ENCODE results near the gene ZNF43.
"Not testable (repeated sequence)": the region's sequence is repeated elsewhere in the genome, so short reads cannot be mapped to it uniquely, and the experiment has no call there.

ZNF43 gene

GRCh38 chr19:21808400-21809000, 27.5 kb downstream of the ZNF43 start:
- not testable (repeated sequence) for DNase-seq

GRCh38 chr19:21789466-21790085, 46.4 kb downstream of the ZNF43 start:
- no peak for DNase-seq

GRCh38 chr19:21786936-21787335, 49.0 kb downstream of the ZNF43 start:
- no peak for DNase-seq

- DNase-seq, result not testable (repeated sequence)
These were observed 60.2 kb downstream of the ZNF43 start for GRCh38 chr19:21775792-21776191.

- DNase-seq, result peak; percentile 98
These were observed 68.7 kb downstream of the ZNF43 start, which contains the start of gene ZNF100 for GRCh38 chr19:21767065-21767800. Gene ZNF100 (minus strand): TSS chr19:21767579. CDS start chr19:21767429, 150 bp downstream.

- DNase-seq, result not testable (repeated sequence)
These were observed 69.3 kb downstream of the ZNF43 start for GRCh38 chr19:21766705-21767064.

GRCh38 chr19:21765151-21765550, 70.8 kb downstream of the ZNF43 start:
- no peak for DNase-seq

- not testable (repeated sequence) for DNase-seq
These were observed 74.4 kb downstream of the ZNF43 start for GRCh38 chr19:21761547-21761946.

- no peak for DNase-seq
These were observed 77.7 kb downstream of the ZNF43 start for GRCh38 chr19:21758296-21758695.

GRCh38 chr19:21755555-21755954, 80.4 kb downstream of the ZNF43 start:
- DNase-seq, result not testable (repeated sequence)

All from hematopoietic multipotent progenitor cell treated with erythropoietin and hydrocortisone succinate and interleukin-3 and kit ligand, for 8 days (in vitro differentiated cells).